Measurements from ENCODE around the gene PRAC2.

PRAC2 gene

DNA sequence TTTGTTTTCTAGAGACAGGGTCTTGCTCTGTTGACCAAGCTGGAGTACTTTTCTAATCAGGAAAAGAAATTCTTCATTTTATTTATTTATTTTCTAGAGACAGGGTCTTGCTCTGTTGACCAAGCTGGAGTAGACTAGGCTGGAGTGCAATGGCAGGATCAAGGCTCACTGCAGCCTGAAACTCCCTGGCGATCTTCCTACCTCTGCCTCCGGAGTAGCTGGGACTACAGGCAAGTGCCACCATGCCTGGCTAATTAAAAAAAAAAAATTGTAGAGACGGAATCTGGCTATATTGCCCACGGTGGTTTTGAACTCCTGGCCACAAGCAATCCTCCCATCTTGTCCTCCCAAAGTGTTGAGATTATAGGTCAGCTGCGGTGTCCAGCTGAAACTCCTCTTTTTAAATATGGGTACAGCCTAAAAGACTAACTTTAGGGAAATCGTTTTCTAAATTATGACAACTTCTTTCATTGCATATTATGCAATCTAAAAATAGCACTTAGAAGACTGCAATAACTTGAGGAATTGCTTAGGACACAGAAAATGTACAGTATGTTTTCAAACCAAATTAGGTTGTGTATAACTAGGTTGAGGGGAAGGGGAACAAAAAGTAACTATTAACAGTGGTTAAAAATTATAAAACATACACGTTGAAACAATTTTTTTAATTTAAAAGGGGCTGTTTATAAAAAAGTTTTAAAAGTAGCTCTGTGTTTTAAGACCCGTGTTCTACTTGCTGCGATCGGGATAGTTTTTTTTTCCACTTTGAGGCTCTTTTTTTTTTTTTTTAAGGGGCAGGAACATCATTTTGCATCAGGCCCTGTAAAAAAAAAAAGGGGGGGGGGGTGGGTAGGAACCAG, 5.4 kb upstream of the PRAC2 start:
- no peaks in the 10 kb centered on the region for H3F3A ChIP-seq (ENCODE audit: control insufficient read depth, insufficient read depth)
- H3K4me1 ChIP-seq (ENCODE audit: control insufficient read depth, low read length), result peaks cover under 1% of the 10 kb centered on the region
- no peaks in the 10 kb centered on the region for H3K9me3 ChIP-seq (ENCODE audit: control insufficient read depth, insufficient read depth, low read length)
- H3K27ac ChIP-seq (ENCODE audit: low read depth, low read length), result no peak overlapping the region
- TF ChIP-seq EZH2phosphoT487 (IDR thresholded peaks at IDR 0.05; ENCODE audit: borderline replicate concordance, low read length), result no peak
- TF ChIP-seq, protein P1, sequence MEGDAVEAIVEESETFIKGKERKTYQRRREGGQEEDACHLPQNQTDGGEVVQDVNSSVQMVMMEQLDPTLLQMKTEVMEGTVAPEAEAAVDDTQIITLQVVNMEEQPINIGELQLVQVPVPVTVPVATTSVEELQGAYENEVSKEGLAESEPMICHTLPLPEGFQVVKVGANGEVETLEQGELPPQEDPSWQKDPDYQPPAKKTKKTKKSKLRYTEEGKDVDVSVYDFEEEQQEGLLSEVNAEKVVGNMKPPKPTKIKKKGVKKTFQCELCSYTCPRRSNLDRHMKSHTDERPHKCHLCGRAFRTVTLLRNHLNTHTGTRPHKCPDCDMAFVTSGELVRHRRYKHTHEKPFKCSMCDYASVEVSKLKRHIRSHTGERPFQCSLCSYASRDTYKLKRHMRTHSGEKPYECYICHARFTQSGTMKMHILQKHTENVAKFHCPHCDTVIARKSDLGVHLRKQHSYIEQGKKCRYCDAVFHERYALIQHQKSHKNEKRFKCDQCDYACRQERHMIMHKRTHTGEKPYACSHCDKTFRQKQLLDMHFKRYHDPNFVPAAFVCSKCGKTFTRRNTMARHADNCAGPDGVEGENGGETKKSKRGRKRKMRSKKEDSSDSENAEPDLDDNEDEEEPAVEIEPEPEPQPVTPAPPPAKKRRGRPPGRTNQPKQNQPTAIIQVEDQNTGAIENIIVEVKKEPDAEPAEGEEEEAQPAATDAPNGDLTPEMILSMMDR (IDR thresholded peaks at IDR 0.05; ENCODE audit: low read depth, low read length, poor library complexity, severe bottlenecking), result no peak
- H3K27me3 ChIP-seq (ENCODE audit: control insufficient read depth, low read length), result peaks cover 10% of the 10 kb centered on the region
- no peaks in the 10 kb centered on the region for H3K79me2 ChIP-seq (ENCODE audit: control insufficient read depth, low read length)
- no peak overlapping the region for H3K4me2 ChIP-seq (ENCODE audit: low read length)
- no peak overlapping the region for H3K4me3 ChIP-seq (ENCODE audit: low read length)
- H3K9me2 ChIP-seq (replicated peaks; ENCODE audit: control insufficient read depth, low read length), result no peaks in the 10 kb centered on the region
- no peaks in the 10 kb centered on the region for H4K20me1 ChIP-seq (ENCODE audit: control insufficient read depth, insufficient read depth, low read depth, low read length)
- no peaks in the 10 kb centered on the region for H3K36me3 ChIP-seq (ENCODE audit: control insufficient read depth, low read length)

DNA sequence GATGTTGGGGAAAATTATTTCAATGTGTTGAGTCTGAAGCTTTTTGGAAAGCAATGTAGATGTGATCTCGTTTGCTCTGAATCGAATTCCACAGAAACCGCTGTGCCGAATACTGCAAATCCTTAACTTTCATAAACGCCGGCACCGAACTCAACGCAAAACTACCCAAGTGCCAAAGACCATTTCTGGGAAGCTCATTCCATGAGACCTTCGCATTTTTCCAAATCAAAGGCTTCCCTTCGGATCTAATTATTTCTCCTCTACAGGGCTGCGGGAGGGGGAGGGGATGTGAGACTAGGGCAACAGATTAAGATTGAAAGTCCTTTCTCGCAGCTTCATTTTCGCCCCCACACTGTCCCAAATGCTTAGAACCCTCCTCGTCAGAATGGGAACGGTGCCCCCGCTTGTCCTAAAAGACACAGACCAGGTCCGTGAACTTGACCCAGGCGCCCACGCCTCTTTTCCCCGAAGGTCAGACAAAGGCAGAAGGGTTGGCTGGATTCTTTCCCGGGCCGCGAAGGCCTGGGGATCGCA, 4.7 kb upstream of the PRAC2 start:
- no peaks in the 10 kb centered on the region for H3K9me2 ChIP-seq (replicated peaks; ENCODE audit: control insufficient read depth, low read length)
- TF ChIP-seq, protein P1 (IDR thresholded peaks at IDR 0.05; ENCODE audit: low read depth, low read length, poor library complexity, severe bottlenecking), result no peak
- TF ChIP-seq EZH2phosphoT487 (IDR thresholded peaks at IDR 0.05; ENCODE audit: borderline replicate concordance, low read length), result no peak
- H3F3A ChIP-seq (ENCODE audit: control insufficient read depth, insufficient read depth), result no peaks in the 10 kb centered on the region
- no peaks in the 10 kb centered on the region for H3K9me3 ChIP-seq (ENCODE audit: control insufficient read depth, insufficient read depth, low read length)
- H4K20me1 ChIP-seq (ENCODE audit: control insufficient read depth, insufficient read depth, low read depth, low read length), result no peaks in the 10 kb centered on the region
- H3K79me2 ChIP-seq (ENCODE audit: control insufficient read depth, low read length), result no peaks in the 10 kb centered on the region
- H3K4me1 ChIP-seq (ENCODE audit: control insufficient read depth, low read length), result peaks cover 7% of the 10 kb centered on the region
- H3K27ac ChIP-seq (ENCODE audit: low read depth, low read length), result no peak overlapping the region
- no peaks in the 10 kb centered on the region for H3K36me3 ChIP-seq (ENCODE audit: control insufficient read depth, low read length)
- H3K27me3 ChIP-seq (ENCODE audit: control insufficient read depth, low read length), result peaks cover 14% of the 10 kb centered on the region
- no peak overlapping the region for H3K4me2 ChIP-seq (ENCODE audit: low read length)
- no peak overlapping the region for H3K4me3 ChIP-seq (ENCODE audit: low read length)

DNA sequence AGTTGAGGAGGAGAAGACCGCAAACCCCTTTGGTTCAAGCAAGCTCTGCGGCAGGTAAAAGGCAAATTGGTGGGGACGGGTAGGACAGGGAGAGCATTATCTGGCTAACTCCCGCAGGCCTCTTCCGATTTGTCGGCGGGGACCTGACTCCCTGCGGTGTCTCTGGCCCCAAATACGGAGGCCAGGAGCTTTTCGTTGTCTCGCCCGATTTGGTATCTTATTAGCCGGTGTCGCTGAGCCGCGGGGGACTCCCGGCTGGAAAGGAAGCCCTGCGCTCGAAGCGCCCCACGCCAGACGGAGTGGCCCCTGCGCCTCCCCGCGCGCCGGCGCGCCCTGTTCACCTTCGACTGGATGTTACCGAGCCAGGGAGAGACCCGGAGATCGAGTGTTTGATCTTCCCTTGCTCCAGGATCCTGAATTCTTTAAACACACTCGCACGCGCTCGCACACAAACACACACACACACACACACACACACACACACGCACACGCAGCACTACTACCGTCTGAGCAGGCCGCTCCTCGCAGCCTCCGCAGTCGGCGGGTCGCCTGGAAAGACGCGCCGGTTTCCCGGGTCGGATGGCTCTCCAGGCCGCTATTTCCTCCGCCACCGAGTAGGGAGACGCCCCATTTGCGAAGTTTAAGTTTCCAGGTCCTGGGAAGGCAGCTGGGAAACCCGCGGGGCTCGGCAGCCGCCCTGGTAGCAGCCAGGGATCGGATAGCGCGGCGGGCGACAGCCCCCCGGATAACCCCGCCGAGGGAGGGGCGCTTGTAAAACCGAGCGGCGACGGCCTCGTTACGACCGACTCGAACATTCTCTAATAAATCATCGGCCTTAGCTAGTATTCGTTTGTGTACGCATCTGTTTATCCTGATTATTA, 4.0 kb upstream of the PRAC2 start:
- H3K27ac ChIP-seq (ENCODE audit: low read depth, low read length), result no peak overlapping the region
- H3K4me1 ChIP-seq (ENCODE audit: control insufficient read depth, low read length), result peaks cover 14% of the 10 kb centered on the region
- no peaks in the 10 kb centered on the region for H3F3A ChIP-seq (ENCODE audit: control insufficient read depth, insufficient read depth)
- H4K20me1 ChIP-seq (ENCODE audit: control insufficient read depth, insufficient read depth, low read depth, low read length), result no peaks in the 10 kb centered on the region
- H3K4me2 ChIP-seq (ENCODE audit: low read length), result no peak overlapping the region
- no peaks in the 10 kb centered on the region for H3K36me3 ChIP-seq (ENCODE audit: control insufficient read depth, low read length)
- H3K9me2 ChIP-seq (replicated peaks; ENCODE audit: control insufficient read depth, low read length), result no peaks in the 10 kb centered on the region
- no peak overlapping the region for H3K4me3 ChIP-seq (ENCODE audit: low read length)
- H3K27me3 ChIP-seq (ENCODE audit: control insufficient read depth, low read length), result peaks cover 21% of the 10 kb centered on the region
- H3K79me2 ChIP-seq (ENCODE audit: control insufficient read depth, low read length), result no peaks in the 10 kb centered on the region
- no peaks in the 10 kb centered on the region for H3K9me3 ChIP-seq (ENCODE audit: control insufficient read depth, insufficient read depth, low read length)
- TF ChIP-seq, protein P1 (IDR thresholded peaks at IDR 0.05; ENCODE audit: low read depth, low read length, poor library complexity, severe bottlenecking), result no peak
- TF ChIP-seq EZH2phosphoT487 (IDR thresholded peaks at IDR 0.05; ENCODE audit: borderline replicate concordance, low read length), result no peak

Measured in DOHH2 (cell line).